ENCODE results near the gene CARD10.
"Not testable (repeated sequence)": the region's sequence is repeated elsewhere in the genome, so short reads cannot be mapped to it uniquely, and the experiment has no call there.

The CARD10 gene

GRCh38 chr22:37553725-37554124 is 34.5 kb upstream of the CARD10 start:
- no peak for DNase-seq (ENCODE audit: low spot score)

GRCh38 chr22:37552524-37553163 is 33.4 kb upstream of the CARD10 start:
- DNase-seq (ENCODE audit: low spot score) = no peak

GRCh38 chr22:37551981-37552380 is 32.8 kb upstream of the CARD10 start:
- DNase-seq (ENCODE audit: low spot score) = no peak

GRCh38 chr22:37550921-37551320 is 31.7 kb upstream of the CARD10 start:
- not testable (repeated sequence) for DNase-seq (ENCODE audit: low spot score)

GRCh38 chr22:37549704-37550059 is 30.5 kb upstream of the CARD10 start:
- DNase-seq (ENCODE audit: low spot score) = peak; percentile 90

- DNase-seq (ENCODE audit: low spot score) = no peak
Measured at GRCh38 chr22:37547251-37547741, 28.1 kb upstream of the CARD10 start.

GRCh38 chr22:37546437-37547250 is 27.4 kb upstream of the CARD10 start:
- peak; percentile 76 for DNase-seq (ENCODE audit: low spot score)

GRCh38 chr22:37545703-37546436 is 26.7 kb upstream of the CARD10 start:
- peak; percentile 59 for DNase-seq (ENCODE audit: low spot score)

- DNase-seq (ENCODE audit: low spot score) = no peak
Measured at GRCh38 chr22:37544955-37545702, 25.9 kb upstream of the CARD10 start.

GRCh38 chr22:37542959-37543358 is 23.7 kb upstream of the CARD10 start:
- DNase-seq (ENCODE audit: low spot score) = no peak

- DNase-seq (ENCODE audit: low spot score) = not testable (repeated sequence)
Measured at GRCh38 chr22:37542416-37542815, 23.2 kb upstream of the CARD10 start.

GRCh38 chr22:37539790-37540189 is 20.6 kb upstream of the CARD10 start:
- not testable (repeated sequence) for DNase-seq (ENCODE audit: low spot score)

- peak; percentile 99 for DNase-seq (ENCODE audit: low spot score)
Measured at GRCh38 chr22:37538590-37539357, 19.6 kb upstream of the CARD10 start.

- DNase-seq (ENCODE audit: low spot score) = no peak
Measured at GRCh38 chr22:37535159-37535558, 15.9 kb upstream of the CARD10 start.

- DNase-seq (ENCODE audit: low spot score) = no peak
Measured at GRCh38 chr22:37534445-37534844, 15.2 kb upstream of the CARD10 start.

- peak; percentile 84 for DNase-seq (ENCODE audit: low spot score)
Measured at GRCh38 chr22:37533995-37534394, 14.8 kb upstream of the CARD10 start.

GRCh38 chr22:37529652-37530345 is 10.6 kb upstream of the CARD10 start:
- no peak for DNase-seq (ENCODE audit: low spot score)

- not testable (repeated sequence) for DNase-seq (ENCODE audit: low spot score)
Measured at GRCh38 chr22:37527952-37528351, 8.7 kb upstream of the CARD10 start.

GRCh38 chr22:37527081-37527752 is 8.0 kb upstream of the CARD10 start:
- DNase-seq (ENCODE audit: low spot score) = not testable (repeated sequence)

GRCh38 chr22:37526376-37526775 is 7.2 kb upstream of the CARD10 start:
- DNase-seq (ENCODE audit: low spot score) = no peak

Data from Ammon's horn (tissue), 1 donor.